GM18508 (cell line): ENCODE results near the gene MAGEA11.
"Not testable (repeated sequence)": the region's sequence is repeated elsewhere in the genome, so short reads cannot be mapped to it uniquely, and the experiment has no call there.

Experiments
- ATAC-seq: cut with Tn5 transposase; IDR thresholded peaks from one replicate; pipeline ENCODE4 v1.9.1; 2021; ENCODE audit warnings: moderate number of reproducible peaks; ENCODE audit not compliant: insufficient read depth, unreplicated experiment

The MAGEA11 gene, protein sequence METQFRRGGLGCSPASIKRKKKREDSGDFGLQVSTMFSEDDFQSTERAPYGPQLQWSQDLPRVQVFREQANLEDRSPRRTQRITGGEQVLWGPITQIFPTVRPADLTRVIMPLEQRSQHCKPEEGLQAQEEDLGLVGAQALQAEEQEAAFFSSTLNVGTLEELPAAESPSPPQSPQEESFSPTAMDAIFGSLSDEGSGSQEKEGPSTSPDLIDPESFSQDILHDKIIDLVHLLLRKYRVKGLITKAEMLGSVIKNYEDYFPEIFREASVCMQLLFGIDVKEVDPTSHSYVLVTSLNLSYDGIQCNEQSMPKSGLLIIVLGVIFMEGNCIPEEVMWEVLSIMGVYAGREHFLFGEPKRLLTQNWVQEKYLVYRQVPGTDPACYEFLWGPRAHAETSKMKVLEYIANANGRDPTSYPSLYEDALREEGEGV

DNA sequence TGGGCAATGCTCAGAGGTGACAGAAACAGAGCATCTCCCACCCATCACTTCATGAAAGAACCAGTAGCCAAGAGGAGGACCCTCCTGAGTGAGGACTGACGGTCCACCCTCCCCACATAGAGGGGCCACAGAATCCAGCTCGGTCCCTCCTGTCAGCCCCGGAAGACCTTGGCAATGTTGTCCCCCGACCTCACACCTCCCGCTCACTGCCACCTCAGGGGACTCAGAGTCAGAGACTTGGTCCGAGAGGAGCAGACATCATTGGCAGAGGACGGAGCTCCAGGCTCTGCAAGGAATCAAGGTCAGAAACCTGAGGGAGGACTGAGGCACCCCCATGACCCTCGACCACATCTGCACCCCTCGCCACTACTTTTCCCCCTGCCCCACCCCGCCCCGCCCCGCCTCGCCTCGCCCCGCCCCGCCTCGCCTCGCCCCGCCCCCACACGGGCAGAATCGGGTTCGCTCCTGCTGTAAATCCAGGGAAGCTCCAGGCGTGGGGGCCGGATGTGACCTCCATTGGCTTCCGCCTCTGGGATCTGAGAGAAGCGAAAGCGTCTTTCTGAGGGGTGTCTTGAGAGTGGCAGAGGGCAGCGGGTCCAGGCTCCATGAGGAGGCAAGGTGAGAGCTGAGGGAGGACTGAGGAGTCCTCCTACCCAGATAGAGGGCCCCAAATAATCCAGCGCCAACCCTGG lies at the start of gene MAGEA11:
Gene MAGEA11, plus strand, starts transcription at position 516 of the 692 bp plus-strand sequence. CDS start 1,100 bp downstream, outside the sequence.
- ATAC-seq: no peak

DNA sequence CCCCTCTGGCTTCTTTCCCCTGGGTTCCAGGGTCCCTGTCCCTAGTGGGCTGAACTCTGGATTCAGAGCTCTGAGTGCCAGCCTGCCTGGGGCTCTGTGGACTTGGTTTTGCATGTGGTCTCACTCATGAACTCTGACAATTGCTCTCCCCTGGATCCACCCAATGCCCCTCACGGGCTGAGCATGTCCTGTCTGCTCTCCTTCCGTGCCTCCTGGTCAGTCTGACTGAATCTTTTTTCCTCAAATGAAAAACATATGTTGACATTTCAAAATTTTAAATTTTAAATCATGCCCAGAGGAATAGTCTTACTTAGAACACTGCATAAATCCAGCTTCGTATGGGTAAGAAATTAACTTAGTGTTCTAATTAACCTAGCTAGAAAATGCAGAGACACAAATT lies 36.8 kb upstream of the MAGEA11 start:
- ATAC-seq: not testable (repeated sequence)

DNA sequence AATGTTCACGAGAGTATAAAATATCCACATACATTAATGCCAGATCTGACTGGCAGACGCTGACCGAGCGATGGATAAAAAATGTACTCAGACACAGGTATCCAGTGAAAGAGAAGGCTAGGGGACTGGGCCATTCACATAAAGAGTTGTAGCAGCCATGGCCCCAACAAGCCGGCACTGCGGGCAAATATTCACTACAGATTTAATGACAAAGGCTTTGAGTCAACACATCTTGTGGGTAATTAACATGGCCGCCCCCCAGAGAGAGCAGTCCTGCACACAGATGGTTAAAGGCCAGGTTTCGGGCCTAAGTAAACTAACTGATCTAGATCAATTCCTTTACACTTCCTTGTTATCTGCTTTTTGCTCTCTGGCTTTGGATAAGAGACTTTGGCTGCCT lies 36.3 kb upstream of the MAGEA11 start:
- ATAC-seq: not testable (repeated sequence)

DNA sequence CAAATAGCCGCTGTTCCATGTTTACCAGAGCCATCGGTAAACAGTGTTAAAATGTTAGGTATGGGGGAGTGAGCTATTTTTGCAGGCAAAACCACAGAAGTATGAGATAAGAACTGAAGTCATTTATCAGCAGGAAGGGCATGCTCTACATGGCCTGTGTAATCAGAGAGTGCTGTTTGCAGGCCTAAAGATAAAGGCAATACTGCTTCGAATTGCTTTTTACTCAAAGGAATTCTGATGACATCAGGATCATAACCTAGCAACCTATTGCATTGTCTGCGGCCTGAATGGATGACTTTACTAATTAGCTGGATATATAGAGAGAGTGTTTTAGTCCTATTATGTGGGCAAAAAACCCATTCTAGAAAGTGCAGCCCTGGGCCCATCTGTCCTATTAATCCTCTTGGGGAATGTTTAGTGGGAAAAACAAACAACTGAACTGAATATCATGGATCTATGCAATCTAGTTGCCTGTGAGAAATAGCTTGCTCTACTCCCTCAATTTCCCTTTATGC lies 32.6 kb upstream of the MAGEA11 start:
- ATAC-seq: not testable (repeated sequence)

DNA sequence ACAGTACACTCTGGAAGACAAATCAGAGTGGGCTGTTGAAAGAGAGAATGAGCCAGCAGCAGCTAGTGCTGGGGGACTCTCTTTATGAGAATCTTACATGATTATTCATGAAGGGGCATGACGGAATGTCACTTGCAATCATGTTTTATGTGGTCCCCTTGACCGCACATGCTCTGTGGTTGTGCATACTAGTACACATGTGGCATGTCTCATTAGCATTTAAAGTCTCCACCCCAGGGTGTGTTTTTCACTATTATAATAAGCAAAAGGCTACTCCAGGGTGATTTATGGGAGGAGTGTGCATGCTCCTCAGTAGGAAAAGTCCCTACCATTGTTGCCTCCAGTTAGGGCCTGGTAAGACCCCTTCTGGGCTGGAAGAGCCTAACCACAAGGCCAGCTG lies 30.7 kb upstream of the MAGEA11 start:
- no peak for ATAC-seq

DNA sequence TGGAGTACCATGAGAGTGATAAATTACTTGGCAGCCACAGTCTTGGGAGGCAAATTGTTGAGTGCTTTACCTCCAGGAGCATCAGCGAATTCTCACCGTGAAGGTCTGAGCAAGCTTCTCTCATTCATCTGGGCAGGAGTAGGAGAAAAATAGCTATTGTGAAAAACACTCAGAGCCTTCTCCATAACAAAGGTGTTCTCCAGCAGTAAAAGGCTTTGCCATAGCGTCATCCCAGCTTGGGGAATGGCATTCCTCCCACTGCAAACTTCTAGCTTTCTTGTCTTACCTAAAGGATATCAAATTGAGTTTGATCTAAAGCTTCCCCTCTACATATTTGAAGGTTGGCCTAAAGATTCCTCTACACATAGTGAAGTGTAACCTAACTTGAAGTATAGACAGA lies 29.8 kb upstream of the MAGEA11 start:
- no peak for ATAC-seq

DNA sequence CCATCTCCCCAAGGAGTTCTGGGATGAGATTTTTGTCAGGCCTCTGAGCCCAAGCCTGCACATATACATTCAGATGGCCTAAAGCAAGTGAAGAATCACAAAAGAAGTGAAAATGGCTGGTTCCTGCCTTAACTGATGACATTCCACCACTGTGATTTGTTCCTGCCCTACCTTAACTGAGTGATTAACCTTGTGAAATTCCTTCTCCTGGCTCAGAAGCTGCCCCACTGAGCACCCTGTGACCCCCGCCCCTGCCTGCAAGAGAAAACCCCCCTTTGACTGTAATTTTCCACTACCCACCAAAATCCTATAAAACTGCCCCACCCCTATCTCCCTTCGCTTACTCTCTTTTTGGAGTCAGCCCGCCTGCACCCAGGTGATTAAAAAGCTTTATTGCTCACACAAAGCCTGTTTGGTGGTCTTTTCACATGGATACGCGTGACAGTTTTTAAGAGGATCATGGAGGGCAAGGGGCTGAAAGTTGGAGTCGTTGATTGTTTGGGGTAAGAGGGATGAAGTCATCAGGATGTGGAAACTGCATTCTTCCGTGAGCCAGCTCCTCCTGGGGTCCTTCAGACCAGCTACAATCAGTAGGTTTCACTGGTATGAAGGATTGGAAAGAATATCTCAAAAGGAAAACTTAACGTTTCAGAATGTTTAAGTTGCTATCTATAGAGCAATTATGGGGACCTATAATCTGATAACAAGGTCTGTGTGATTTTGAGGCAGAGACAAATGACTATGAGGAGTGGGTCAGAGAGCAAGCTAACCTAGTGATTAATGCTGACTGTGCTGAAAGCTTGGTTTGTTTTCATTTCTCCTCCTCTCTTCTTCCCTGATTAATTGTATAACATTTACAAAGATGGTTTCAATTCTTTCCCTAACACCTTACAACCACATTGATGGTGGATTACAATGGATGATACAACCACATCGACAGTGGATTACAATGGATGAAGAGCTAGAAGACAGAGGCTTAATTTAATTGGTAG lies 28.6 kb upstream of the MAGEA11 start:
- no peak for ATAC-seq

DNA sequence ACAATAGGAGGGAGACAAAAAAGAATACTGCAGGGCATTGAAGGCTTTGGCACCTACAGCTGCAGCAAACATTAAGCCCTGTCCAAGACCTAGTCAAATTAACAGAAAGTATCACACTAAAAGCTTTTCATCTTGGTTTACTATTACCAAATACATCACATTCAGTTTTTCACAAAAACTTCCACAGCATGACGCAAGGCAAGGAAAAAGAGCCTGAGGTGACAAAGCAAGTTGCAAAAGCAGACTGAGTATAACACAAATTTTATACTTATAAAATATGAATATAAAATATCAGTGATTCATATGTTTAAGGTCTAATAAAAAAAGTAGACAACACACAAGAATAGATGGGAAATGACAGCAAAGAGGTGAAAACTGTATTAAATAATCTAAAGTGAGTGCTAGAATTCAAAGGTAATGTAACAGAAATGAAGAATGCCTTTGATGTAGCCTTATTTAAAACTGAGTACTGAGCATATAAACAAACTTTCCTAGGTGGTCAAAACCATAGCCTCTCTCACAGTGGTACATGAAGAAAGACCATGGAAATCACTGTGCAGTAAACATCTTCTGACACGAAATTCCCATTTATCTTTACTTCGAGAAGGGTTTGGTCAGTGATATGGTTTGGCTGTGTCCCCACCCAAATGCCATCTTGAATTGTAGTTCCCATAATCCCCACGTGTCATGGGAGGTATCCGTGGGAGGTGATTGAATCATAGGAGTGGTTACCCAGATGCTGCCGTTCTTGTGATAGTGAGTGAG lies 27.7 kb upstream of the MAGEA11 start:
- ATAC-seq: no peak

DNA sequence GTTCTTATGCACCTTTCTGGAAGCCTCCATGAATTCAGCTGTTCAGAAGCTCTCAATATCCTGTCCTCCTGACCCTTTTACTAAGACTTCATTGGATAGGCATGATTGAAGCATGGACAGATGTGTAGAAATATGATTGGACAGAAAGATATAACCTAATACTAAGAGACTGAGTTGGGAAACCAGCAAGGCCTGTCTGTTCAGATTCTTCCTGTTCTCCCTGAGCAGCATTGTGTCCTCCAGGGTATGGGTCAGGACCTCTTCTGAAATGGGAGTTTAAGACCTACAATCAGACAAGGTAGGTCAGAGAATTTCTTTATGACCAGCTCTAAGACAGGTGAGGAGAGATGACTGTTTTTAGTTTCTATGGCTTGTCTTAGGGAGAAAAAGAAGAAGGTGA lies 23.9 kb upstream of the MAGEA11 start:
- ATAC-seq: no peak

DNA sequence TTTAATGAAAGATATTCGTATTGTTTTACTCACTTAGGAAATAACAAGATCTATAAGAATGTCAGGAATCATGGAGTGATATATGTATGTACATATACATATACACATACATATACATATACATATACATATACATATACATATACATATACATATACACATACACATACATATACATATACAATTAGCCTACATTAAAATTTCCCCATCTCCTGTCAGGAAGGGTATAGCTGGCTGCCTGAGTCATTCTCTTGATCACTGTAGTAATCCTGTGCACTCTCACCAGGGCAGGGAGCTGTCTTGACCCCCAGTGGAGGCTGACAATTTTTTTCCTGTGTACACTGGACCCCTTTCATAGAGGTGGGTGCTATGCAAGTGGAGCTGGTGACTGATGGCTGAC lies 23.3 kb upstream of the MAGEA11 start:
- no peak for ATAC-seq

DNA sequence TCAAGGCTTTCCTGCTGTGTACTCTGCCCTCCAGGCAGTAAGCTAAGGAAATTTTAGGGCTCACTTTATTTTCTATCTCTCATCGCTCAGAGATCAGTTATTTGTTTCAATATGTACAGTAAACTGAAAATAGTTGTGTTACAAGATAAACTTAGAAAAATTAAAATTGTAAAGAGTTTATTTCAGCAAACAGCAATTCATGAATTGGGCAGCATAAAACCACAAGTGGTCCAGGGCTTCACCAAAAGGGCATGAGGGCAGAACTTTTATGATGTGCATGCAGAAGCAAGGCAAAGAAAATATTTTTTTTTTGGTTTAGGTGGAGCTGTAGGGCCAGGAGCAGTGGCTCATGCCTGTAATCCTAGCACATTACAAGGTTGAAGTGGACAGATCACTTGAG lies 20.1 kb upstream of the MAGEA11 start:
- no peak for ATAC-seq

DNA sequence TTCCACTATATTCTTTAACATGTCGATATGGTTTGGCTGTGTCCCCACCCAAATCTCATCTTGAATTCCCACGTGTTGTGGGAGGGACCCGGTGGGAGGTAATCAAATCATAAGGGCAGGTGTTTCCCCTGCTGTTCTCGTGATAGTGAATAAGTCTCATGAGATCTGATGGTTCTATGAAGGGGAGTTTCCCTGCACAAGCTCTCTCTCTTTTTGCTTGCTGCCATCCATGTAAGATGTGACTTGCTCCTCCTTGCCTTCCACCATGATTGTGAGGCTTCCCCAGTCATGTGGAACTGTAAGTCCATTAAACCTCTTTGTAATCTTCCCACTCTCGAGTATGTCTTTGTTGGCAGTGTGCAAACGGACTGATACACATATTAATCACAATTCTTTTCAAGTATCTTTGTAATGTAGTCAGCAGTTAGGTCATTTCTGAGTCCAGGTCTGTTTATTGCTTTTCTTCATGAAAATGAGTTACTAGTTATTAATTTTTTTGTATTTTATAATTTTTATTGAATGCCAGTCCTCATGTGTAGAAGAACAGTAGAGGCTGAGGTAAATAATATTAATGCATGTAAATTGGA lies 19.1 kb upstream of the MAGEA11 start:
- ATAC-seq: not testable (repeated sequence)

DNA sequence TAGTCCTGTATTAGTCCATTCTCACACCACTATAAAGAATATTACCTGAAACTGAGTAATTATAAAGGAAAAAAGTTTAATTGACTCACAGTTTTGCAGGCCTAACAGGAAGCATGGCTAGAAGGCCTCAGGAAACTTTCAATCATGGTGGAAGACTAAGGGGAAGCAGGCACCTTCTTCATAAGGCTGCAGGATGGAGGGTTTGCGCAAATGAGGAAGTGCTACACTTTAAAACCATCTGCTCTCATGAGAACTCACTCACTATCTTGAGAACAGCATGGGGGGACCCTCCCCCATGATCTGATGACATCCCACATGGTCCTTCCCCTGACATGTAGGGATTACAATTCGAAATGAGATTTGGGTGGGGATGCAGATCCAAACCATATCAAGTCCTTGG lies 12.1 kb upstream of the MAGEA11 start:
- no peak for ATAC-seq

DNA sequence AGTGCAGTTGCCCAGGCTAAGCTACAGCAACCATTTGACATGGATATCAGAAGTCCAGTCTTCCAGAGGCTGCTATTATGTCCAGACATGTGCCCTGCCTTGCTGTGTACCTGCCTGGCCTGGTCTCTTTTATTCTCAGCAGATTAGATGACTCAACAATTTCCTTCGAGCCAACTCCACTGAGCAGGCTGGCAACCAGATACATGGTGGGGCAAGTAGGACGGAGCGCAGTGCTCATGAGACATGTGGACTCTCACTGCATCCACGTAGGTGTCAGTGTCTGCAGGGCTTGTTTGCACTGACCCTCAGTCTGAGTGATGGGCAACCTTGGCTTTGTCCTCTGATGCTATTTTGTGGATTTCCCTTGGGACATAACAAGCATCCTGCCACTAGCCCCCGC lies 7.2 kb upstream of the MAGEA11 start:
- no peak for ATAC-seq

DNA sequence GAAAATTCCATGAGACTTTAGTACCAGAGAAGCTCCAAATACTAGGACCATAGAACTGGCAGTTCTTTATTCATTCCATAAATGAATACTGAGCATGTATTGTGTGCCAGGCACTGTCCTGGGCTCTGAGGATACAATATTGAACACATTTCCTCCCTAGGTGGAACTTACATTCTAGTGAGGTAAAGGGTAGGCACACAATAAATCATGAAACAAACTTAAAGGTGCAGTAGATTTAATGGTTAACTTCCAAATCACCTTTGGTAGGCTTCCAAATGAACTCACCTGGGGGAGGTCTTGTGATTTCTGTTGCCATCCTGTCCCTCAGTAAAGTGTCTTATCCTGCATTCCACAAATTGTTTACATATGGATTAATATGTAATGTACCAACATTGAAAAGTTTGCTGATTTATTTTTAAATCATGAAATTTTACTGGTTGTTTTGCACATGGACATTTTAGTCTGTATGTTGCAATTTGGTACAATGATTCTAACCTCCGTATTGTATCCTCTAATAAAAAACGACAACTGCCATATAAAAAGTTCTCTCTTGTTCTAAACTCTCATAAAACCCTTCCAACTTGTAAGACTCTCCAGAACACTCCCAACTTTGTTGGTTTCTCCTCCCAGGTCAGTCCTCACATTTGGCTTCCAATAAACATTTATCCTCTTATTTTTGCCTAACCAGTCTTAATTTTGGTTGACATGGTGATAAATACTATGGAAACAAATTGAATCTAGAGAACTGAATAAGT lies 4.5 kb upstream of the MAGEA11 start:
- no peak for ATAC-seq

DNA sequence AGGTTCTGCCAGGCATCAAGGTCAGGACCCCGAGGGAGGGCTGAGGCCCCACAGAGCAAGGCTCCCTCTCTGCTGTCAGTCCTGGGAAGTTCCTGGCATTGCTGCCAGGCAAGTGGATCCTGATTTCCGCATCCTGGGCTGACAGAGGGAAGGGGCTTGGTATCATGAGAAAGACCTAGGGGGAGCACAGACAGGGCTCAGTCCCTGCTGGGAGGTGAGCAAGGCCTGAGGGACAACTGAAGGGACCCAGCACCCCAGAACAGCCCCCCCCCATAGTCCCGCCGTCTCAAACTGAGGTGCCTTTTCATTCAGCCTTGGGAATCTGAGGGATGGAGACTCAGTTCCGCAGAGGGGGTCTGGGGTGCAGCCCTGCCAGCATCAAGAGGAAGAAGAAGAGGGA lies 971 bp downstream of the MAGEA11 start:
- ATAC-seq: no peak

DNA sequence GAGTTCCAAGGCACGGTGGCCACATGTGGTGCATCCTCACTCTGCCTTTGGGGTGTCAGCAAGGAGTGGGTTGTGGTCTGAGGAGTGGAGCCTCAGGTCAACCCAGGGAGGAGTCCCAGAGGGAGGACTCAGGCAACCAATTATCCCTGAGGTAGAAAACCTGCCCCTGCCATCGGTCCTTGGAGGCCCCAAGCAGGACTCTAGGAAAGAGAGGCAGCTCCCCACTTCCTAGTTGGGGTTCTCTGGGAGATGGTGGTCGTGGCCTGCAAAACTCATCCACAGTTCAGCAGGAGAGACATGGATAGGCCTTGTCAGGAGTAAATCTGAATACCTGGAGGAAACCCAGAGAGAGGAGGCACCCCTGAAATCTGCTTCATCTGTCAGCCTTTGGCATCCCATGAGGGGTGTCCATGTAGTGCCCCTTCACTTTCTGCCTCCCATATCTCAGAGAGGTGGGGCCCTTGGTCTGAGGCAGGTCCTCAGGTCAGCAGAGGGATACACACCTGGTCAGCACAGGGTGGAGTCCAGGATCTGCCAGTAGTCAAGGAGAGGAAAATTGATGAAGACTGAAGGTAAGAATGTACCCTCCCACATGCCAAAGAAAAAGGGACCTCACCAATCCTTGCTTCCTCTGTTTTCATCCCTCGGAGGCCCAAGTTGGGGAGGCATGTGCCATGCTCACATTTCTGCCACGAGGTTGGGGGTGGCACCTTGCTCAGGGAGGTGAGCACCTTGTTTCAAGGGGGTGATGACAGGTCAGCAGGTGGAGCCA lies 1.6 kb downstream of the MAGEA11 start:
- ATAC-seq: no peak

DNA sequence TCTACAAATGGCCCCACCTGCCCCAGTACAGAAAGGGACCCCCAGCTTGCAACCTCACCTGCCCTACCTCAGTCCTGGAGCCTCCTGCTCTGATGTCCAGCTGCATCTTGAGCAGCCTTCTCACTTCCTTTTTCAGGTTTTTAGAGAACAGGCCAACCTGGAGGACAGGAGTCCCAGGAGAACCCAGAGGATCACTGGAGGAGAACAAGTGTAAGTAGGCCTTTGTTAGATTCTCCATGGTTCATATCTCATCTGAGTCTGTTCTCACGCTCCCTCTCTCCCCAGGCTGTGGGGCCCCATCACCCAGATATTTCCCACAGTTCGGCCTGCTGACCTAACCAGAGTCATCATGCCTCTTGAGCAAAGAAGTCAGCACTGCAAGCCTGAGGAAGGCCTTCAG lies 3.6 kb downstream of the MAGEA11 start:
- ATAC-seq: no peak
